Measurements from ENCODE around the gene ABLIM3.

DNA sequence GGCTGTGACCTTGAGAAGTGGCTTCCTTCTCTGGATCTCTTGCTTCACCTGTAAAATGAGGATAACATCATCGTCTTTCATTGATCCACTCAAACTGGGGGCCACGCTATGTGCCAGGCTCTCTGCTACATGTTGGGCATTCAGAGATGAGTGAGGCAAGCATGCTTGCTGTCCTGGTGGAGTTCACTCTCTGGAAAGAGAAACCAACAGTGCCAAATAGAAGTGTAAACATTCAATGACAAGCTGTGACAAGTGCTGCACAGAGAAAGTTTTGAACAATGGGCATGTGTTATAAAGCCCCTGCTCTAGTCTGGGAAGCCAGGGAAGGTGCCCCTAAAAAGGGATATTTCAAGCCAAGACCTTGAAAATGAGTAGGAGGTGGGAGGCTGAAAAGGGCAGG is 79.5 kb downstream of the ABLIM3 start:
- TF ChIP-seq, protein P1, sequence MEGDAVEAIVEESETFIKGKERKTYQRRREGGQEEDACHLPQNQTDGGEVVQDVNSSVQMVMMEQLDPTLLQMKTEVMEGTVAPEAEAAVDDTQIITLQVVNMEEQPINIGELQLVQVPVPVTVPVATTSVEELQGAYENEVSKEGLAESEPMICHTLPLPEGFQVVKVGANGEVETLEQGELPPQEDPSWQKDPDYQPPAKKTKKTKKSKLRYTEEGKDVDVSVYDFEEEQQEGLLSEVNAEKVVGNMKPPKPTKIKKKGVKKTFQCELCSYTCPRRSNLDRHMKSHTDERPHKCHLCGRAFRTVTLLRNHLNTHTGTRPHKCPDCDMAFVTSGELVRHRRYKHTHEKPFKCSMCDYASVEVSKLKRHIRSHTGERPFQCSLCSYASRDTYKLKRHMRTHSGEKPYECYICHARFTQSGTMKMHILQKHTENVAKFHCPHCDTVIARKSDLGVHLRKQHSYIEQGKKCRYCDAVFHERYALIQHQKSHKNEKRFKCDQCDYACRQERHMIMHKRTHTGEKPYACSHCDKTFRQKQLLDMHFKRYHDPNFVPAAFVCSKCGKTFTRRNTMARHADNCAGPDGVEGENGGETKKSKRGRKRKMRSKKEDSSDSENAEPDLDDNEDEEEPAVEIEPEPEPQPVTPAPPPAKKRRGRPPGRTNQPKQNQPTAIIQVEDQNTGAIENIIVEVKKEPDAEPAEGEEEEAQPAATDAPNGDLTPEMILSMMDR (IDR thresholded peaks at IDR 0.05) = no peak
- TF ChIP-seq EZH2 (IDR thresholded peaks at IDR 0.05) (no peak), EZH2phosphoT487 (IDR thresholded peaks at IDR 0.05) (no peak)
